H9 (cell line): ENCODE measurements around the gene GRID1. TPM values are rescaled to one million over a fixed set of nuclear protein-coding genes. Genes with fewer than 3 reads are reported as not detected.

ENCODE experiments used
- DNase-seq: peaks from one replicate; pipeline ENCODE4 v3.0.0-alpha.2; 2017
- H2AFZ ChIP-seq: one replicate; pipeline ENCODE4 v1.6.1; 2013; ENCODE audit warnings: mild to moderate bottlenecking, low read length, control low read depth, moderate library complexity
- H2AK5ac ChIP-seq: 2 replicates; pipeline ENCODE4 v1.6.1; 2013; ENCODE audit warnings: low read length, control low read depth, mixed read lengths; ENCODE audit not compliant: insufficient read length
- H2BK120ac ChIP-seq: one replicate; pipeline ENCODE4 v1.6.1; 2013; ENCODE audit warnings: low read depth, mild to moderate bottlenecking, low read length, control low read depth, inconsistent platforms; ENCODE audit not compliant: poor library complexity, severe bottlenecking
- H2BK12ac ChIP-seq: 2 replicates; pipeline ENCODE4 v1.6.1; 2013; ENCODE audit warnings: low read length, control low read depth, mixed read lengths, low read depth; ENCODE audit not compliant: insufficient read length
- H2BK15ac ChIP-seq: 2 replicates; pipeline ENCODE4 v1.6.1; 2013; ENCODE audit warnings: low read depth, low read length, control low read depth
- H2BK20ac ChIP-seq: one replicate; pipeline ENCODE4 v1.6.1; 2013; ENCODE audit warnings: low read depth, mild to moderate bottlenecking, low read length, control low read depth, inconsistent platforms; ENCODE audit not compliant: poor library complexity, severe bottlenecking
- H2BK5ac ChIP-seq: 2 replicates; pipeline ENCODE4 v1.6.1; 2013; ENCODE audit warnings: low read length, control low read depth, mixed read lengths; ENCODE audit not compliant: insufficient read length
- H3K14ac ChIP-seq: 2 replicates; pipeline ENCODE4 v1.6.1; 2013; ENCODE audit warnings: low read length, control low read depth; ENCODE audit not compliant: insufficient read depth
- H3K18ac ChIP-seq: 2 replicates; pipeline ENCODE4 v1.6.1; 2013; ENCODE audit warnings: low read depth, mild to moderate bottlenecking, mixed read lengths, low read length, control low read depth; ENCODE audit not compliant: insufficient read length
- H3K23ac ChIP-seq: 2 replicates; pipeline ENCODE4 v1.6.1; 2013; ENCODE audit warnings: low read length, control low read depth, mixed read lengths, low read depth; ENCODE audit not compliant: insufficient read length
- H3K23me2 ChIP-seq: 2 replicates; pipeline ENCODE4 v1.6.1; 2013; ENCODE audit warnings: low read depth, mild to moderate bottlenecking, mixed read lengths, low read length, control low read depth; ENCODE audit not compliant: insufficient read length, poor library complexity, severe bottlenecking
- H3K27ac ChIP-seq: 2 replicates; pipeline ENCODE4 v1.5.1; 2013; ENCODE audit warnings: low read length, control low read depth, mixed read lengths, low read depth; ENCODE audit not compliant: insufficient read length
- H3K27me3 ChIP-seq: 2 replicates; pipeline ENCODE4 v1.6.1; 2013; ENCODE audit warnings: low read length, control low read depth, inconsistent platforms; ENCODE audit not compliant: insufficient read depth
- H3K4ac ChIP-seq: 2 replicates; pipeline ENCODE4 v1.6.1; 2013; ENCODE audit warnings: low read depth, mild to moderate bottlenecking, control low read depth, inconsistent platforms, low read length, moderate library complexity
- H3K4me1 ChIP-seq: 2 replicates; pipeline ENCODE4 v1.6.1; 2013; ENCODE audit warnings: low read length, control low read depth, inconsistent platforms; ENCODE audit not compliant: insufficient read depth
- H3K4me2 ChIP-seq: 2 replicates; pipeline ENCODE4 v1.6.1; 2013; ENCODE audit warnings: low read length, control low read depth, mixed read lengths; ENCODE audit not compliant: insufficient read length, insufficient read depth
- H3K56ac ChIP-seq: 2 replicates; pipeline ENCODE4 v1.6.1; 2013; ENCODE audit warnings: low read depth, mild to moderate bottlenecking, mixed read lengths, low read length, control low read depth; ENCODE audit not compliant: insufficient read length
- H3K79me1 ChIP-seq: 2 replicates; pipeline ENCODE4 v1.6.1; 2013; ENCODE audit warnings: low read depth, mild to moderate bottlenecking, moderate library complexity, low read length, control low read depth, inconsistent platforms; ENCODE audit not compliant: insufficient read depth, poor library complexity, severe bottlenecking
- H3K79me2 ChIP-seq: 2 replicates; pipeline ENCODE4 v1.6.1; 2013; ENCODE audit warnings: low read length, control low read depth, inconsistent platforms; ENCODE audit not compliant: insufficient read depth
- H3K9ac ChIP-seq: 2 replicates; pipeline ENCODE4 v1.6.1; 2013; ENCODE audit warnings: low read length, control low read depth, mixed read lengths; ENCODE audit not compliant: insufficient read length; ENCODE audit errors: extremely low read depth
- H3K9me3 ChIP-seq: one replicate; pipeline ENCODE4 v1.6.1; 2013; ENCODE audit warnings: low read depth, low read length, inconsistent platforms; ENCODE audit not compliant: control insufficient read depth
- H3T11ph ChIP-seq: one replicate; pipeline ENCODE4 v1.6.1; 2013; ENCODE audit warnings: mild to moderate bottlenecking, low read length, control low read depth, inconsistent platforms
- H4K20me1 ChIP-seq: one replicate; pipeline ENCODE4 v1.6.1; 2013; ENCODE audit not compliant: control insufficient read depth, insufficient read length, insufficient read depth
- H4K5ac ChIP-seq: 2 replicates; pipeline ENCODE4 v1.6.1; 2013; ENCODE audit warnings: low read depth, mild to moderate bottlenecking, mixed read lengths, low read length, control low read depth; ENCODE audit not compliant: insufficient read length
- H4K8ac ChIP-seq: replicated peaks from 2 replicates; pipeline ENCODE4 v1.6.1; 2013; ENCODE audit warnings: low read length, control low read depth, mixed read lengths, low read depth; ENCODE audit not compliant: insufficient read length
- H4K91ac ChIP-seq: 2 replicates; pipeline ENCODE4 v1.6.1; 2013; ENCODE audit warnings: low read depth, mild to moderate bottlenecking, moderate library complexity, mixed read lengths, low read length, control low read depth; ENCODE audit not compliant: insufficient read length
- H3K27ac Mint-ChIP-seq, 3 experiments: 2 replicates in 2 of 3; 3 replicates in 1 of 3; pipeline ENCODE4 v1.8.0; 2020 to 2021; ENCODE audit warnings: mixed read lengths in 3 of 3, mild to moderate bottlenecking in 1 of 3, moderate library complexity in 1 of 3
- H3K27me3 Mint-ChIP-seq: 2 replicates; pipeline ENCODE4 v1.8.0; 2021; ENCODE audit warnings: low read depth, mild to moderate bottlenecking, moderate library complexity, mixed read lengths
- H3K36me3 Mint-ChIP-seq, 3 experiments: 2 replicates in 2 of 3; 3 replicates in 1 of 3; pipeline ENCODE4 v1.8.0; 2020 to 2021; ENCODE audit warnings: low read depth in 3 of 3, mixed read lengths in 3 of 3; ENCODE audit not compliant: insufficient read depth in 1 of 3
- H3K4me1 Mint-ChIP-seq, 2 experiments: 2 replicates each; pipeline ENCODE4 v1.8.0; 2020; ENCODE audit warnings: mixed read lengths in 2 of 2
- H3K4me3 Mint-ChIP-seq, 2 experiments: 2 replicates in 1 of 2; 3 replicates in 1 of 2; pipeline ENCODE4 v1.8.0; 2020 to 2021; ENCODE audit warnings: mild to moderate bottlenecking in 2 of 2, mixed read lengths in 2 of 2, moderate library complexity in 1 of 2
- H3K9me3 Mint-ChIP-seq, 2 experiments: 2 replicates in 1 of 2; 3 replicates in 1 of 2; pipeline ENCODE4 v1.8.0; 2020; ENCODE audit warnings: mild to moderate bottlenecking in 2 of 2, mixed read lengths in 2 of 2, moderate library complexity in 1 of 2
- CTCF ChIP-seq: fragments of 200-600 bp; sonication (generic); conservative IDR thresholded peaks from 3 replicates; pipeline ENCODE4 v1.8.0; 2021; ENCODE audit warnings: antibody characterized with exemption, mild to moderate bottlenecking
- WGBS: extraction: QIAGEN DNeasy Blood & Tissue Kit; methylation state at CpG from one replicate; pipeline ENCODE4 v1.1.7; 2013; ENCODE audit warnings: missing lambda C conversion rate, low lambda C conversion rate, mixed read lengths; ENCODE audit not compliant: insufficient read length; ENCODE audit errors: extremely low coverage; 5-methylcytosine and 5-hydroxymethylcytosine counted together
- total RNA-seq: library from RNA; stranded (reverse); gene quantifications from 2 replicates; pipeline ENCODE4 v1.2.1, GENCODE V29; 2021

GRID1 gene
- total RNA-seq, 1 experiment from 2014 or later, result 0.35 TPM

- no peak overlapping the region for H3K4me3 Mint-ChIP-seq
Observed at GRCh38 chr10:86313621-86314041, 53.0 kb downstream of the GRID1 start.

More at GRCh38 chr10:86313621-86314041, 53.0 kb downstream of the GRID1 start:
- no peak overlapping the region for H3K9ac ChIP-seq
- H2BK120ac ChIP-seq, result no peak overlapping the region
- no peaks in the 10 kb centered on the region for H3K79me1 ChIP-seq
- peaks cover 9% of the 10 kb centered on the region for H3K27me3 Mint-ChIP-seq
- peak; percentile 18 for DNase-seq
- H4K8ac ChIP-seq, result no peak overlapping the region
- no peaks in the 10 kb centered on the region; a peak in 1 of 5 replicates for H3K9me3 Mint-ChIP-seq
- no peaks in the 10 kb centered on the region for H3K4me1 ChIP-seq
- H3K27ac Mint-ChIP-seq, result no peak overlapping the region
- no peak overlapping the region for H3K56ac ChIP-seq
- peaks cover 6 to 11% of the 10 kb centered on the region in 2 experiments for H3K4me1 Mint-ChIP-seq
- 100% methylated on average over 1 of the region's 10 CpGs for WGBS
- no peak overlapping the region for H2AFZ ChIP-seq
- no peak overlapping the region for H3K23ac ChIP-seq
- no peak overlapping the region for H3T11ph ChIP-seq
- no peak overlapping the region for H2BK20ac ChIP-seq
- H3K27me3 ChIP-seq, result no peaks in the 10 kb centered on the region
- no peaks in the 10 kb centered on the region for H4K20me1 ChIP-seq
- no peak overlapping the region for H2BK15ac ChIP-seq
- H4K91ac ChIP-seq, result no peak overlapping the region
- no peaks in the 10 kb centered on the region for H3K23me2 ChIP-seq
- peak overlapping the region; percentile 55; the same call in 1 of the 2 replicates for H3K14ac ChIP-seq
- no peak overlapping the region for H3K4ac ChIP-seq
- TF ChIP-seq CTCF, result no peak
- H3K36me3 Mint-ChIP-seq, result no peaks in the 10 kb centered on the region; a peak in 1 of 7 replicates
- H3K9me3 ChIP-seq, result no peaks in the 10 kb centered on the region
- no peaks in the 10 kb centered on the region for H3K79me2 ChIP-seq
- no peak overlapping the region for H2BK5ac ChIP-seq
- no peak overlapping the region for H2BK12ac ChIP-seq
- no peak overlapping the region for H3K4me2 ChIP-seq
- no peak overlapping the region for H4K5ac ChIP-seq
- H2AK5ac ChIP-seq, result no peak overlapping the region
- no peak overlapping the region for H3K27ac ChIP-seq
- H3K18ac ChIP-seq, result no peak overlapping the region
